ENCODE results near the gene CNIH2.

DNA sequence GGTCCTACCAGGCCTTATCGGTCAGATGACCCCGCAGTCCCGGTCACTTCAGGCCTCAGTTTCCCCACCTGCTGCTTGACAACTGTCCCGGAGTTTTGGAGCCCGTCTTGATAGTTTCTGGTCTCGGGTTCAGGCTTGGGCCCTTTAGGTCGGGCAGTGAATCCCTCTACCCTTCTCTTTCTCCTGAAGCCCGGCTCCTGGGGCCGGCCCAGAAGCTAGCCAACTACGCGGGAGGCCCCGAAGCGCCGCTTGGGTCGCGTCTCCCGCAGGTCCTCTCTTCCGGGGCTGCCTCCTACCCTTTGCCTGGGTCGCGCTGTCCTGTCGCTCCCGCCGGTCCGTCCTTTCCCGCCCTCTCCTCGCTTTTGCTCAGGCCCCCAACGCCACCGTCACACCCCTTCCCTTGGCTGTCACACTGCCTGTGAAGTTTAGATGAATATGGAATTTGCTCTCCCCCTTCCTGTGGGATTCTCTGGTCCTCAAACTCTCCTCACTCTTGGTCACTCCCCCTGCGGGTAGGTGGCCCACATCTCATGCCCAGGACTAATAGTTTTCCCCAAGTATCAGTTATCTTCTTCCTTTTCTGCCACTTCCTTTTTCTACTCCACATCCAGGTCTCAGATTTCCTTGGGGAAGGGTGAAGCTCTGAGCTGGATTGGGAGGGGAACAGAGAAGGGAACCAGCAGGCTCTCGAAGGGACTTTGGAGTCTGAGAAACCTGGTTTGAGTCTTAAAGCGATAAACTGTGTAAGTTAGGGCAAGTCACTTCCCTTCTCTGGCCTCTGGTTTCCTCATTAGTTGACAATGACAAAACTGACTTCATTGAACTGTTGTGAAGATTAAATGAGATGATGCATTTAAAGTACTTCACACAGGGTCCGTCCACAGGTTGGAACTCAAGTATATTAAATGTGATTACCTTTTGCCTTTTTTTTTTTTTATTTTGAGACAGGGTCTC, 8.7 kb upstream of the CNIH2 start:
- TF ChIP-seq POLR2AphosphoS5 (IDR thresholded peaks at IDR 0.05; ENCODE audit: low read depth, low read length): no peak
- TF ChIP-seq POLR2A (IDR thresholded peaks at IDR 0.05; ENCODE audit: low read depth, low read length): no peak; the same call in none of the 2 replicates
